Transverse colon (tissue), 4 donors: ENCODE data around the gene PADI6. TPM values are rescaled to one million over a fixed set of nuclear protein-coding genes. Genes with fewer than 3 reads are reported as not detected.

ENCODE experiments used
- DNase-seq: peaks from one replicate; pipeline ENCODE4 v3.0.0-alpha.2; 2019
- H3K27ac ChIP-seq, 4 donors: fragments of 200-600 bp; sonication (generic); 2 replicates each; pipeline ENCODE4 v1.5.1; 2016 to 2018; ENCODE audit warnings: inconsistent platforms in 4 of 4
- H3K27me3 ChIP-seq: fragments of 200-600 bp; sonication (generic); 2 replicates; pipeline ENCODE4 v1.5.1; 2017; ENCODE audit warnings: inconsistent platforms
- H3K36me3 ChIP-seq, 4 donors: fragments of 200-600 bp; sonication (generic); 2 replicates each; pipeline ENCODE4 v1.5.1; 2017 to 2019; ENCODE audit warnings: inconsistent platforms in 4 of 4
- H3K4me1 ChIP-seq, 4 donors: fragments of 200-600 bp; sonication (generic); 2 replicates each; pipeline ENCODE4 v1.5.1; 2017 to 2020; ENCODE audit warnings: inconsistent platforms in 4 of 4
- H3K4me3 ChIP-seq, 4 donors: fragments of 200-600 bp; sonication (generic); 1 replicate in 1 of 4; 2 replicates in 3 of 4; pipeline versions ENCODE4 v1.5.1 to v1.6.1; 2017 to 2019; ENCODE audit warnings: inconsistent platforms in 4 of 4
- H3K9me3 ChIP-seq, 2 donors: fragments of 200-600 bp; sonication (generic); 2 replicates each; pipeline ENCODE4 v1.5.1; 2017 to 2019; ENCODE audit warnings: inconsistent platforms in 2 of 2
- EP300 ChIP-seq: sonication (generic); formaldehyde crosslinking; IDR thresholded peaks from one replicate; pipeline ENCODE4 v1.6.1; 2017; ENCODE audit warnings: antibody characterized with exemption, low read depth
- POLR2A ChIP-seq: fragments of 450-650 bp; IDR thresholded peaks from one replicate; pipeline ENCODE4 v1.6.1; 2016; ENCODE audit warnings: antibody characterized with exemption, mild to moderate bottlenecking, moderate library complexity
- POLR2AphosphoS5 ChIP-seq, 3 donors: sonication (generic); formaldehyde crosslinking; IDR thresholded peaks; one replicate each; pipeline ENCODE4 v1.6.1; 2016; ENCODE audit warnings: antibody characterized with exemption in 3 of 3
- WGBS, 2 donors: methylation state at CpG; one replicate each; pipeline ENCODE4 v1.1.5; 2018; ENCODE audit warnings: low coverage in 1 of 2; 5-methylcytosine and 5-hydroxymethylcytosine counted together
- in situ Hi-C, 4 donors: fragments of 200-750 bp; cut with MboI; loops; one replicate each; pipeline versions ENCODE4 v1.15.0 to v1.15.1; 2017; ENCODE audit warnings: low sequenced_read_pairs in 3 of 4, low pct_ligation_motif_present in 1 of 4, low pct_unique_long_range_greater_than_20kb in 1 of 4
- intact Hi-C: fragments of 100-400 bp; cut with DNase I; formaldehyde crosslinking; loops from one replicate; pipeline ENCODE4 v1.15.1; 2023; ENCODE audit warnings: low total_unique reads
- total RNA-seq, 4 donors: library from RNA; depleted of rRNA; stranded (reverse); fragments of >200 nt; gene quantifications; one replicate each; pipeline ENCODE4 v1.1.0, GENCODE V29; 2016
- TF ChIP-seq, protein P1 (sequence below), 5 experiments: fragments of 200-600 bp in 3 of 5; fragments of 450-650 bp in 2 of 5; sonication (generic) in 3 of 5; IDR thresholded peaks; 1 replicate in 2 of 5; 2 replicates in 3 of 5; pipeline ENCODE4 v1.5.1; 2016 to 2017; ENCODE audit warnings: antibody characterized with exemption in 5 of 5, inconsistent platforms in 3 of 5, mild to moderate bottlenecking in 2 of 5, moderate library complexity in 1 of 5

The PADI6 gene
- total RNA-seq, 4 donors from 2014 or later, result not detected

GRCh38 chr1:17347769-17348592 is 24.0 kb upstream of the PADI6 start:
- H3K4me1 ChIP-seq, result no peaks in the 10 kb centered on the region
- H3K4me3 ChIP-seq, result no peak overlapping the region
- peaks cover 15% of the 10 kb centered on the region for H3K27me3 ChIP-seq
- no peaks in the 10 kb centered on the region for H3K36me3 ChIP-seq
- no peak for DNase-seq
- in situ Hi-C loops (loop anchor here in 1 of 4 donors (10.0 kb wide), 1 partner anchor 223 kb away; no protein-coding TSS in a partner anchor), intact Hi-C loops (no loop called here)
- no peaks in the 10 kb centered on the region for H3K9me3 ChIP-seq
- TF ChIP-seq EP300, result no peak
- TF ChIP-seq POLR2A, result no peak
- TF ChIP-seq, protein P1, sequence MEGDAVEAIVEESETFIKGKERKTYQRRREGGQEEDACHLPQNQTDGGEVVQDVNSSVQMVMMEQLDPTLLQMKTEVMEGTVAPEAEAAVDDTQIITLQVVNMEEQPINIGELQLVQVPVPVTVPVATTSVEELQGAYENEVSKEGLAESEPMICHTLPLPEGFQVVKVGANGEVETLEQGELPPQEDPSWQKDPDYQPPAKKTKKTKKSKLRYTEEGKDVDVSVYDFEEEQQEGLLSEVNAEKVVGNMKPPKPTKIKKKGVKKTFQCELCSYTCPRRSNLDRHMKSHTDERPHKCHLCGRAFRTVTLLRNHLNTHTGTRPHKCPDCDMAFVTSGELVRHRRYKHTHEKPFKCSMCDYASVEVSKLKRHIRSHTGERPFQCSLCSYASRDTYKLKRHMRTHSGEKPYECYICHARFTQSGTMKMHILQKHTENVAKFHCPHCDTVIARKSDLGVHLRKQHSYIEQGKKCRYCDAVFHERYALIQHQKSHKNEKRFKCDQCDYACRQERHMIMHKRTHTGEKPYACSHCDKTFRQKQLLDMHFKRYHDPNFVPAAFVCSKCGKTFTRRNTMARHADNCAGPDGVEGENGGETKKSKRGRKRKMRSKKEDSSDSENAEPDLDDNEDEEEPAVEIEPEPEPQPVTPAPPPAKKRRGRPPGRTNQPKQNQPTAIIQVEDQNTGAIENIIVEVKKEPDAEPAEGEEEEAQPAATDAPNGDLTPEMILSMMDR (IDR thresholded peaks at IDR 0.05), result no peak
- TF ChIP-seq POLR2AphosphoS5 (IDR thresholded peaks at IDR 0.05), result no peak
- H3K27ac ChIP-seq, result no peak overlapping the region
- WGBS, 2 donors, result 61% methylated on average over 19 of the region's 19 CpGs; no CpG with 5 or more reads in 1 of the 2 donors

DNA sequence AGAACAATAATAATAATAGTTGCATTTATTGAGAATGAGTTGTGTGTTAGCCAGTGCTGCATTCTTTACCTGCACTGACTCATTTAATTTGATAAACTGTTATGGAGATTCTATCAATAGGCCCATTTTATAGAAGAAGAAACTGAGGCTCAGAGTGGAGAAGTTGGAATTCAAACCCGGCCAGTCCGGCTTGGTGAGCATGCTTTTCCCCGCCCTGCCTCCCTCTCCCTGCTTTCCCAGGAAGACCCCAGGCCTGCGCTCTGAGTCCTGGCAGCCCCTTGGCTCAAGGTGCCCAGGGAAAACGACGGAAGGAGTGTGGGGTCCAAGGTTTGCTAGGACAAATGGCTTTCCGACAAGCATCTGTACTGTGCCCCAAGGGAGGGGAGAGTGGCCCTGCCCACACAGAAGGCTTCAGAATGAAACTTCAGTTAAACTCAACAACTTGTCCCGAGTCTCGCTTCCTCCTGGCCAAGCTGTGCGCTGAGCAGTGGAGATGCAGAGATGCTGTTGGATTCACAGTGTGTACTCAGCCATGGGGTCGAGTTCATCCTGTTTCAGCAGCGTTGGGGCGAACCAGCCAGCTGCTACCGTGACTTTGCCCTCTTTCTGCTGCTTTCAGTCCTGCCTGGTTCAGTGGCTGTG is 23.3 kb upstream of the PADI6 start:
- no peak for DNase-seq
- intact Hi-C loops, result no loop called here
- Histone ChIP-seq H3K4me1 (no peaks in the 10 kb centered on the region), H3K9me3 (no peaks in the 10 kb centered on the region), H3K27ac (no peak overlapping the region), H3K36me3 (no peaks in the 10 kb centered on the region), H3K27me3 (peaks cover 15% of the 10 kb centered on the region), H3K4me3 (no peak overlapping the region)
- TF ChIP-seq POLR2A, result no peak
- no peak for TF ChIP-seq POLR2AphosphoS5 (IDR thresholded peaks at IDR 0.05)
- TF ChIP-seq EP300, result no peak
- TF ChIP-seq, protein P1 (IDR thresholded peaks at IDR 0.05), result no peak
- WGBS, 2 donors, result 53% methylated on average over 14 of the region's 14 CpGs; no CpG with 5 or more reads in 1 of the 2 donors
- in situ Hi-C loops, result loop anchor here in 1 of 4 donors (10.0 kb wide), 1 partner anchor 224 kb away; no protein-coding TSS in a partner anchor

- WGBS, 2 donors, result no CpG with 5 or more reads among the region's 8 CpGs
- in situ Hi-C loops (no loop called here), intact Hi-C loops (no loop called here)
- Histone ChIP-seq H3K4me3 (no peak overlapping the region), H3K9me3 (no peaks in the 10 kb centered on the region), H3K4me1 (no peaks in the 10 kb centered on the region), H3K27ac (no peak overlapping the region), H3K36me3 (no peaks in the 10 kb centered on the region), H3K27me3 (peaks cover 15% of the 10 kb centered on the region)
- TF ChIP-seq EP300 (no peak), POLR2AphosphoS5 (IDR thresholded peaks at IDR 0.05) (no peak), POLR2A (no peak)
- TF ChIP-seq, protein P1 (IDR thresholded peaks at IDR 0.05), result no peak
- no peak for DNase-seq
Observed at GRCh38 chr1:17350083-17350482, 21.9 kb upstream of the PADI6 start.

GRCh38 chr1:17350928-17351446 is 21.0 kb upstream of the PADI6 start:
- no peaks in the 10 kb centered on the region for H3K4me1 ChIP-seq
- H3K27me3 ChIP-seq, result peaks cover 20% of the 10 kb centered on the region
- in situ Hi-C loops (no loop called here), intact Hi-C loops (no loop called here)
- no peaks in the 10 kb centered on the region for H3K9me3 ChIP-seq
- no peak overlapping the region for H3K27ac ChIP-seq
- no peak overlapping the region for H3K4me3 ChIP-seq
- TF ChIP-seq EP300, result no peak
- TF ChIP-seq POLR2AphosphoS5 (IDR thresholded peaks at IDR 0.05), result no peak
- TF ChIP-seq, protein P1 (IDR thresholded peaks at IDR 0.05), result no peak
- TF ChIP-seq POLR2A, result no peak
- no peaks in the 10 kb centered on the region for H3K36me3 ChIP-seq
- WGBS, 2 donors, result 77 to 80% methylated on average over 5 to 6 of the region's 7 CpGs
- no peak for DNase-seq
